C4-2B (cell line): ENCODE data around the gene GFPT1.

ENCODE experiments used
- CTCF ChIP-seq: fragments of 450-650 bp; conservative IDR thresholded peaks from 2 replicates; pipeline ENCODE4 v1.5.1; 2017; ENCODE audit warnings: mild to moderate bottlenecking
- ZFX ChIP-seq: fragments of 450-650 bp; IDR thresholded peaks from 2 replicates; pipeline ENCODE4 v1.6.1; 2017

DNA sequence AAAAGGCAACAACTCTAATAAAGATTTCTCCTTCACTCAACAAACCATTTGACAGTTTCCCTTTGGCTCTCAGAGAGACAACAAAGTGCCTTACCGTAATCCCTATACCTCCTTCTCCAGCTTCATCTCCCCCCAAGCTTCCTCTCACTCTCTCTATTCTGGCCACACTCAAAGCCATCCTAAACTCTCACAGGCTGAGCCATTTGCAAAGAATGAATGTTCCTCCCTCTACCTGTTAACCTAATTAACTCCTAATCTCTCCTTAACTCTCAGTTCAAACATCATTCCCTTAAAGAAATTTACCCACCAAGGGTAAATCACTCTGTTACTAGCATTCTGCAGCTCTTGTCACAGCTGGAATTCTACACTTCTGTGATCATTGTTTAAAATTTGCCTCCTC is 38.2 kb downstream of the GFPT1 start:
- TF ChIP-seq CTCF (no peak), ZFX (no peak)
